Hepatocyte (in vitro differentiated cells): ENCODE data around the gene OSBPL2.

Experiments used
- CTCF ChIP-seq: fragments of 200-600 bp; sonication (generic); IDR thresholded peaks from 2 replicates; pipeline ENCODE4 v1.5.1; 2016; ENCODE audit warnings: antibody characterized with exemption, mild to moderate bottlenecking; ENCODE audit not compliant: poor library complexity
- EZH2 ChIP-seq: fragments of 200-600 bp; sonication (generic); IDR thresholded peaks from 2 replicates; pipeline ENCODE4 v1.6.1; 2016; ENCODE audit warnings: antibody characterized with exemption, mild to moderate bottlenecking, borderline replicate concordance

DNA sequence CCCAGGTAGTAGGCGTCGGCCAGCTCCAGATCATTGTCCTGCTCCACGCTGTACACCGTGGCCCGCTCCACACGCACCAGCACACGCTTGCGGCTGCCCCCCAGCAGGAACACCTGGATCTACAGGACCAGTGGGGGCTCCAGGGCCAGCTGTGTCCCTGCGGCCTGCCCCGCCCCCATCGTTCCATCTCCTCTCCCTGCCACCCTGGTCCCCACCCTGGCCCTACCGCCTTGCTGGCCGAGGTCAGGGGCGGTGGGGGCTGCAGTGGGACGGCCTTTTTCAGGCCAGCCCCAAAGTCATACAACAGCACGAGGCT lies 74.3 kb downstream of the OSBPL2 start:
- TF ChIP-seq EZH2 (no peak), CTCF (no peak)
